ENCODE results near the gene TUBGCP2. TPM values are rescaled to one million over a fixed set of nuclear protein-coding genes. Genes with fewer than 3 reads are reported as not detected.

The TUBGCP2 gene
- total and polyA plus RNA-seq, 9 of the 15 experiments (the other 6 are each of a cell fraction or from before 2014, with no cell fraction given): 4.3 to 56.6 (median 28.4) TPM

DNA sequence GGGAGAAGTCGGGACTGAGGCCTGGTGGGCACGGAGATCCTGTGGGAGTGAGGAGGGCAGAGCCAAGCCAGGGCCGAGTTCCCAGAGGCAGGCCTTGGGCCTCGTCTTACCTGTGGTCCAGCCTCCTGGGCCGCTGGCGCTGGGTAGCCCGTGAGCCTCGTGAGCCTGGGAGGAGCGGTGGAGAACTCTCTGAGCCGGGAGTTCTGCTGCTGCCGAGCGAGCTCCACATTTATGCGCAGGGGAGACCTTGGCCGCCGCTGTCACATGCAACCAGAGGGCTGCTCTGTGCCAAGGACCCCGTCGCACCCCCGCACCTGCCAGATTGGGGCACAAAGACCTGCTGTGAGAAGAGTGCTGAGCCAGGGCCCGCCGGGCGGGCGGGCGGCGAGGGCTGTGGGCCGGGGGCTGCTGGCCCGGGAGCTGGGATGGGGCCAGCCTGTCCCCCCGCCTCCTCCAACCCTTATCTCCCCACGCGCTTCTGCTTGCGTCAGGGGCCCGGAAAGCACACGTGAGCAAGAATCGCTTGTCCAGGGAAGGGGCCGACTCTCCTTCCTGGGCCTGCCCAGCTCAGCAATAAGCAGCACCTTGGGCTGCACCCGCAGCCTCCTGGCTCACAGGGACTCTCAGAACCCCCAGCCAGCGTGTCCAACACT, 60.9 kb downstream of the TUBGCP2 start (continued):
- TF ChIP-seq, protein P1, sequence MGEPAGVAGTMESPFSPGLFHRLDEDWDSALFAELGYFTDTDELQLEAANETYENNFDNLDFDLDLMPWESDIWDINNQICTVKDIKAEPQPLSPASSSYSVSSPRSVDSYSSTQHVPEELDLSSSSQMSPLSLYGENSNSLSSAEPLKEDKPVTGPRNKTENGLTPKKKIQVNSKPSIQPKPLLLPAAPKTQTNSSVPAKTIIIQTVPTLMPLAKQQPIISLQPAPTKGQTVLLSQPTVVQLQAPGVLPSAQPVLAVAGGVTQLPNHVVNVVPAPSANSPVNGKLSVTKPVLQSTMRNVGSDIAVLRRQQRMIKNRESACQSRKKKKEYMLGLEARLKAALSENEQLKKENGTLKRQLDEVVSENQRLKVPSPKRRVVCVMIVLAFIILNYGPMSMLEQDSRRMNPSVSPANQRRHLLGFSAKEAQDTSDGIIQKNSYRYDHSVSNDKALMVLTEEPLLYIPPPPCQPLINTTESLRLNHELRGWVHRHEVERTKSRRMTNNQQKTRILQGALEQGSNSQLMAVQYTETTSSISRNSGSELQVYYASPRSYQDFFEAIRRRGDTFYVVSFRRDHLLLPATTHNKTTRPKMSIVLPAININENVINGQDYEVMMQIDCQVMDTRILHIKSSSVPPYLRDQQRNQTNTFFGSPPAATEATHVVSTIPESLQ (CRISPR knock-in tag; IDR thresholded peaks at IDR 0.05): no peak
- no peak for TF ChIP-seq TFAM (CRISPR knock-in tag; conservative IDR thresholded peaks at IDR 0.05)
- TF ChIP-seq CREBBP (IDR thresholded peaks at IDR 0.05; ENCODE audit: low read depth, low read length): no peak
- TF ChIP-seq, protein P2, sequence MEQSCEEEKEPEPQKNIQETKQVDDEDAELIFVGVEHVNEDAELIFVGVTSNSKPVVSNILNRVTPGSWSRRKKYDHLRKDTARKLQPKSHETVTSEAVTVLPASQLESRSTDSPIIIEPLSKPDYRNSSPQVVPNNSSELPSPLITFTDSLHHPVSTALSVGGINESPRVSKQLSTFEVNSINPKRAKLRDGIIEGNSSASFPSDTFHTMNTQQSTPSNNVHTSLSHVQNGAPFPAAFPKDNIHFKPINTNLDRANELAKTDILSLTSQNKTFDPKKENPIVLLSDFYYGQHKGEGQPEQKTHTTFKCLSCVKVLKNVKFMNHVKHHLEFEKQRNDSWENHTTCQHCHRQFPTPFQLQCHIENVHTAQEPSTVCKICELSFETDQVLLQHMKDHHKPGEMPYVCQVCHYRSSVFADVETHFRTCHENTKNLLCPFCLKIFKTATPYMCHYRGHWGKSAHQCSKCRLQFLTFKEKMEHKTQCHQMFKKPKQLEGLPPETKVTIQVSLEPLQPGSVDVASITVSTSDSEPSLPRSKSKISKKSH (CRISPR knock-in tag; IDR thresholded peaks at IDR 0.05): no peak
- peak; percentile 70 for TF ChIP-seq POLR2G (IDR thresholded peaks at IDR 0.05; ENCODE audit: low read depth, low read length)
- no peak for TF ChIP-seq EHMT2 (IDR thresholded peaks at IDR 0.05)
- TF ChIP-seq CTBP1 (IDR thresholded peaks at IDR 0.05; ENCODE audit: borderline replicate concordance): no peak
- peak; percentile 78 for TF ChIP-seq USF1 (CRISPR knock-in tag; IDR thresholded peaks at IDR 0.05)
- 0 out of 4 replicates have a peak, but pooled peaks of 1 of the 2 experiments have one; percentile 31 for TF ChIP-seq NRF1 (conservative IDR thresholded peaks at IDR 0.05 in 1 of 2, IDR thresholded peaks at IDR 0.05 in 1 of 2)
- TF ChIP-seq ATF1 (CRISPR knock-in tag; IDR thresholded peaks at IDR 0.05): no peak
- peak; percentile 56 for TF ChIP-seq ATF1 (tag; IDR thresholded peaks at IDR 0.05)
- TF ChIP-seq CBX5 (IDR thresholded peaks at IDR 0.05; ENCODE audit: borderline replicate concordance, low read depth): no peak
- peak; percentile 67 for TF ChIP-seq MYC (IDR thresholded peaks at IDR 0.05; ENCODE audit: low read depth, low read length)
- TF ChIP-seq MYC (CRISPR knock-in tag; IDR thresholded peaks at IDR 0.05; ENCODE audit: borderline replicate concordance, low read depth): no peak
- TF ChIP-seq ZBTB12 (CRISPR knock-in tag; IDR thresholded peaks at IDR 0.05): peak; percentile 50; the same call in 1 of the 2 replicates
